GM21526 (cell line): ENCODE measurements around the gene SMIM14.
"Not testable (repeated sequence)": the region's sequence is repeated elsewhere in the genome, so short reads cannot be mapped to it uniquely, and the experiment has no call there.

Source experiments
- ATAC-seq: cut with Tn5 transposase; IDR thresholded peaks from one replicate; pipeline ENCODE4 v1.9.1; 2021; ENCODE audit warnings: moderate library complexity; ENCODE audit not compliant: unreplicated experiment, low FRiP score

SMIM14 gene

DNA sequence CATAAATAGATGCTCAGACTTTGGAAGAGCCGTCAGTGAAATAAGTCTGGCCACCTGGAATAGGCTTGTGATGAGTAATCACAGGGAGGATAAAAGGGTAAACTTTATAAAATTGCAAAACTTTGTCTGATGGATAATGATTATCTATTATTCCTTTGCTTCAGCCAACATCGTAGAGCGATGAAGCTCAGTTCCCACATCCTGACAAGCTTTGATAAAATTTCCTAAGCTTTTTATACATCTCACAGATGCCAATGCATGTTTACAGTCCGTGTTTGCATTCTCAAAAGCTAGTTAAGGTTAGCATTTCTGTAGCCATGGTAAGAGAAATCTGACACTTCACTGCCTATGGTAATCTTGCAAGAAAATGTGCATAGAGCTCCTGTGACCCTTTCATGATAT is 96.1 kb downstream of the SMIM14 start:
- no peak for ATAC-seq

DNA sequence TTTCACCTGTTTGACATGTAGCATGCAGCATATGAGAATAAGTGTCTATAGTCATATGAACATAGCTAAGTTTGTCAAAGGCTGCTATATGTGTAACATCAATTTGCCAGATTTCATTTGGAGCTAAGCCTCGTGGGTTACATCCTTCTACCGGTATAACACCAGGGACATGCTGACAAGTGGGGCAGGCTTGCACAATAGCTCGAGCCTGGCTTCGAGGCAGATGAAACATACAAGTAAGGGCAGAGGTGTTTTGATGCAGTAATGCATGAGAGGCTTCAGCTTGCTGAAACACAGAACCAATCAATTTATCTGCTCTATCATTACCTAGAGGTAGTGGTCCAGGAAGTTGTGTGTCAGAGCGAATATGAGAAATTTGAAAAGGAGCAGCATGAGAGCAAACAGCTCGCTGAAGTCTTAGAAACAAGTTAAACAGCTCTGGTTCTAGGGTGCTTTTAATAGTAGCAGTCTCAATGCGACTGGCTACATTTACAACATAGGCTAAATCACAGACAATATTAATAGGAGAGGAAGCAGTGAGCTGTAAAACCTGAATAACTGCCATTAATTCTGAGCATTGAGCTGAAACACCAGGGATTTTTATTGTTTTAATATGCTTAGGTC is 96.6 kb downstream of the SMIM14 start:
- no peak for ATAC-seq

DNA sequence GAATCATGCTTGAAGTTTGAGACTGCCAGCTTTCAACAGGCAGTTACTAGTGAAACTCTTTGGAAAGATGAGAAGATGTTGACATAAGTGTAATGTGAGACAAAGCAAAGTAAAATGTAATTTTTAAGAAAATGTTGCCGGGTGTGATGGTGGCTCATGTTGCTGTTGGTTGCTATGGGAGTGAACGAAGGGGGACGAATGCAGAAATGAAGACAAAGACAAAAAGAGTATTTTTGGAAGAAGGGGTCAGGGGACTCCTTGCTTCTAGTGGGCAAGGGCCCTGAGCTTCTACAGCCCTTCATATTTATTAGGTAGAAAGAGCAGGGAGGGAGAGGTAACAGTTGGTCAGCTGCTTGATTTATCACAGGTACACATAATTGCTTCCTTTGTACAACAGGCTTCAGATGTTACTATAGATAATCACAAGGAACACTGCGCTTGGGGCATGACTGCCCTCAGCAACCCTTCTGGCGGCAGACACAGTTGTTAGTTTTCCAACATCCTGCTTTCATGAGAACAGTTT is 99.5 kb downstream of the SMIM14 start:
- no peak for ATAC-seq

DNA sequence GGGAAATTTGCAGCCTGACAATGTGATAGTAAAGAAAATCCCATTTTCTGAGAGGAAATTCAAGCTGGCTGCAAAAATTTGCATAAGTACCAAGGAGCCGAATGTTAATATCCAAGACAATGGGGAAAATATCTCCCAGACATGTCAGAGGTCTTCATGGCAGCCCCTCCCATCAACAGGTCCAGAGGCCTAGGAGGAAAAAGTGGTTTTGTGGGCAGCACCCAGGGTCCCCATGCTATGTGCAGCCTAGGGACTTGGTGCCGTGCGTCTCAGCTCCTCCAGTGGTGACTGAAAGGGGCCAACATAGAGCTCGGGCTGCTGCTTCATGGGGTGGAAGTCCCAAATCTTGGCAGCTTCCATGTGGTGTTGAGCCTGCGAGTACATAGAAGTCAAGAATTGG is 105.1 kb downstream of the SMIM14 start:
- no peak for ATAC-seq

DNA sequence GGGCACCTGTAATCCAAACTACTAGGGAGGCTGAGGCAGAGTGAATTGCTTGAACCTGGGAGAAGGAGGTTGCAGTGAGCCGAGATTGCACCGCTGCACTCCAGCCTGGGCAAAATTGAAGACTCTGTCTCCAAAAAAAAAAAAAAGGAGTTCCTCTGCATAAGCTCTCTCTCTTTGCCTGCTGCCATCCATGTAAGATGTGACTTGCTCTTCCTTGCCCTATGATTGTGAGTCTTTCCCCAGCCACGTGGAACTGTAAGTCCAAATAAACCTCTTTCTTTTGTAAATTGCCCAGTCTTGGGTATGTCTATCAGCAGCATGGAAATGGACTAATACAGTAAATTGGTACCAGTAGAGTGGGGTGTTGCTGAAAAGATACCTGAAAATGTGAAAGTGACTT is 106.4 kb downstream of the SMIM14 start:
- not testable (repeated sequence) for ATAC-seq

DNA sequence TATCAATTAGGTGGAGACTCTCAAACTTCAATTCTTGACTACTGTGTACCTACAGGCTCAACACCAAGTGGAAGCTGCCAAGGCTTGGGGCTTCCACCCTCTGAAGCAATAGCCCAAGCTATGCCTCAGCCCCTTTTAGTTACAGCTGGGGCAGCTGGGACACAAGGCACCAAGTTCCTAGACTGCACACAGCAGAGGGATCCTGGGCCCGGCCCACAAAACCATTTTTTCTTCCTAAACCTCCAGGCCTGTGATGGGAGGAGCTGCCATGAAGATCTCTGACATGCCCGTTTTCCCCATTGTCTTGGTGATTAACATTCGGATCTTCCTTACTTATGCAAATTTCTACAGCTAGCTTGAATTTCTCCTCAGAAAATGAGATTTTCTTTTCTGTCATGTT is 108.0 kb downstream of the SMIM14 start:
- ATAC-seq: no peak

DNA sequence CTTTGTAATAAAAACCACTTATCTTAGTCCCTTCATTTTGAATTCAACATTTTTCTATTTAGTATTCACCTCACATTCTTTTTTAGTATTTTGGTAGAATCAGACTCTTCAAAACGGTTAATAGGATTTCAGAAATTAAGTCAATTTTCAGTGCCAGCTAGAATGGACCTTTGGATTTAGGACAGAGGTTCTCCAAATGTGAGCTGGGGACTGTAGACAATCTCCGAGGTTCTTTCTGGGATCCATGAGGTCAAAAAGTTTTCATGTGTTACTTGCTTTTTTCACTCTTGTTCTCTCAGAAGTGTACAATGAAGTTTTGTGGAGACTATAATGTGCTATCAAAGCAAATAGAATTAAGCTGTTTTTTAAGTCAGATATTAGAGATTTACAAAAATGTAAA is 109.1 kb downstream of the SMIM14 start:
- no peak for ATAC-seq

DNA sequence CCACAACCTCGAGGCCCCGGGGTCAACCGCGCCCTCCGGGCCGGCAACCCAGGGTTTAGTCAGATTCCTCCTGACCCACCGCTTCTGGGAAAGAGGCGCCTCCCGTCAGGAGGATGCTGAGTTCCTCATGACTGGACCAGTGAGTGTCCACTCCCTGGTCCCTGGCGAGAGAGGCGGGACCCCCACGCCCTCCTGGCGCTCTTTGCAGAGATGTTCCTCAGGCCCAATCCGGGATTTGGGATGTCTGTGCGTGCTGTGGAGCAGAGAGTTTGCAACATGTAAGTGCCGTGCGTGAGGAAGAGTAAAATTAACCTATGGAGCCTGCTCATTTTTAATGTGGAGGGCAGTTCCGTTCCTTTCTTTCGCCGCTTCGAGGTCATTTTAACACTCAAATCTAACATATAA is 110.6 kb downstream of the SMIM14 start:
- no peak for ATAC-seq

DNA sequence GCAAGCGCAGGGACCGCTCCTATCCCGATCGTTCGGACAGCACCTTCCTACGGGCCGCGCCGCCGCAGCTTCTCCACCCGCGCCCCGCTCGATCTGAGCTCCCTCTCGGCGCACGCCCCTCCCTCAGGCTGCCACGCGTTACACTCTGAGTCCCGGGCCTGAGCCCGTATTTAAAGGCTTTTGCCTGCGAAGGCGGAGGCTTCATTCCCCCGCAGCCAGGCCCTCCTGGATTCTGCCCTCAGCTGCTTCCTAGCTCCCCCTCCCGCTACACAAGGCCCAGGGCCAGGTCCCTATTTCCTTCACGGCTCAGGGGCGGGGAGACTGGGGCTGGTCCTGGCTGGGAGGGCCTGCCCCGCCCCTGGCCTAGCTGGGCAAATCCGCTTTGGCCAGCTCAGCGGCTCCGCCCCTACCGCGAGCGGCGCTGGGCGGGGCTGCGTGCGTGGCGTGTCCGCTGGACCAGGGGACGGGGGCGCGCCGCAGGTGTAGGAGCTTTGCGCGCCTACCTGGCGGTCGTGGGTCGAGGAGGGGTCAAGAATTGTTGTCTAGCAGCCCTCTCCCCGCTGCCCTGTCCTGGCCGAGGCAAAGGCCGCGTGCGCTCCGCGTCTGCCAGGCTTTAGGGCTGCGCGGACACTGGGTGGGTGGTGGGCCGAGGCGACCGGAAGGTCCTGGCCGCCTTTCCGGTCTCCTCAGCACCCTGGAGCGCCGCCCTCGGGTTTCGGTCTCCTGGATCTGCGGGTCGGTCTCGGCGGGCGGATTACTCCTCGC is 111.2 kb downstream of the SMIM14 start, which contains the start of gene UGDH:
Gene UGDH (minus strand): TSS at position 144 of the 765 bp plus-strand sequence. CDS start 5,927 bp downstream, outside the sequence.
- ATAC-seq: peak; percentile 95

DNA sequence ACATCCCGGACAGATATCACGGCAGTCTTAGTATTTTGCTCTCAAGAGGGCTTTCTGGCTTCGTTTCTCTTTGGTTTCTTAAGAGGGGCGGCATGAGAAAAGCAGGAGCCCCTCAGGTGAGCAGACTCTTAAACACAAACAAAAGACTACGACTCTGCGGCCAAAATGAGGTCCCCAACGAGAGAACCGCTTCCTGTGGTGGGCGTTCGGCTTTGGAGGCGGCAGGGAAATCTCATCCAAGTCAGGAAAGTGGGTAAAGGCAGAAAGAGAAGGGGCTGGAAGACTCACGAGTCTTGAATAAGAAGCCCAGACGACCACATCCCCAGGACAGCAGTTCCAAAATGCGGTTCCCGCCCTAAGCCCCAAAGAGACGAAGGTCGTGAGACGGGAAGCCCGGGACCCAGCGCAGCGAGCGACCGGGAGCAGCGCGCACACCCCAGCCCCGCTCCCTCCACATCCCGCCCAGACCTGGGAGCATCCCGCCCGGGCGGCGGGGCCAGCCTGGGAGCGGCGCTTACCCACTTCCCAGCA is 111.8 kb downstream of the SMIM14 start:
- peak; percentile 24 for ATAC-seq

DNA sequence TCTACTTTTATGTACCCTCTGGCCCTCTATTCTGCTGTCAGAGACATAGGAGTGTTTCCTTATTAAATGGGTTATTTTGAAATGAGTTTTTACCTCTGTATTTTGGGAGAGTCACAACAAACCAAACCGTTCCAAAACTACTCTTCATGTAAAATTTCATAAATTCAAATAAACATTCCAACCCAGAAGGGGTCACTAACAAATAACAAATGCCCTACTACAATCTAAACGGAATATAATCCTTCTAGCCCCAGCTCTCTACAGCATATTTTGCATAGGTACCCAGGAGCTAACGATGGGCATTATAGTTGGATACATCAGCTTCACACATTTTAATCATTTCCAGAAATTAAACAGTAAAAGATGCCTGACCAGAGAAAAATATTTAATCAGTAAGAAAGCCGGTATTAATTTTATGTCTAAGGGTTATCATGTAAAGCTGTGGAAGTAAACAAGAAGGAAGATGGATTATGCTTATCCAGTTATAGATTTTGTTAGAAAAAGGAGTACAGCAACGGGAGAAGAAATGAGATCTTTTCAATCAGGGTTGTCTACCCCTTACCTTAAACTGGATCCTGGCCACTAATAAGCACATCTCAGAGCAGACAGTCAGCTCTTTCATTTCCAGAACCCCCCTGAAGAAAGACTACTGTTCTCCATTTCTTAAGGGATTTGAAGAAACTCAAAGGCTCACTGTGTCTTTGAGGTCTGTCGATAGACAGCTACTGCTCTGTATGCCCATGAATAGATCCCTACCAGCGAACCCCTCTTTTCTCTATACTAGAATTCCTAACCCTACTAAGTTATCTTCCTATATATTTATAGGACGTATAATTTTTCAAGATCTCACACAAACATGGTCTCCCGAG is 112.6 kb downstream of the SMIM14 start:
- ATAC-seq: no peak

DNA sequence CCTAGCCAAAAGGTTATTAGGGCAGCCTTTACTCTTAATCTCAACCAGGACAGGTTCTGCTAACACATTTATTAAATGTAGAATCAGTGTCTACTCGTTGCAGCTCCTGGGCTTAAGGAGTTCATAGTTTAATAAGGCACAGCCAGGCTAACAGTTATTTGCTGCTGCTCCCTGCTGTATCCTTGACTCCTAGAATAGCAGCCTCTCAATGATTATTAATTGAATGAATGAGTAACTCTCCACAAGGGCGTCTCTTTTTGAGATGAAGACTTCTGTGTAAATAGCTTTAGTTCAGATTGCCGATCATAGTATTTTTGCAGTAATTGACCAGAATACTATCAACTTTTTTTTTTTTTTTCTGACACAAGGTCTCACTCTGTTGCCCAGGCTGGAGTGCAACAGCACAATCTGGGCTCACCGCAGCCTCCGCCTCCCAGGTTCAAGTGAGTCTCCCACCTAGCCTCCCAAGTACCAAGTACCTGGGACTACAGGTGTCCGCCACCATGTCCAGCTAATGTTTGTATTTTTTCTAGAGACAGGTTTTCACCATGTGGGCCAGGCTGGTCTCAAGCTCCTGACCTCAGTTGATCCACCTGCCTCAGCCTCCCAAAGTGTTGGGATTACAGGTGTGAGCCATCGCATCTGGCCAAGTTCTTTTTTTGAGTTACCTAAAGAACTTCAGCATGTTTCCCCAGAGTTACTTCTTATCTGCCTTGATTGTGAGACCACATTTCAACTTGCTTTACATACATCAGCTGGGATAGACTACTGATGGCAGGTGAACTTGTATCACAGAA is 114.3 kb downstream of the SMIM14 start:
- ATAC-seq: no peak

DNA sequence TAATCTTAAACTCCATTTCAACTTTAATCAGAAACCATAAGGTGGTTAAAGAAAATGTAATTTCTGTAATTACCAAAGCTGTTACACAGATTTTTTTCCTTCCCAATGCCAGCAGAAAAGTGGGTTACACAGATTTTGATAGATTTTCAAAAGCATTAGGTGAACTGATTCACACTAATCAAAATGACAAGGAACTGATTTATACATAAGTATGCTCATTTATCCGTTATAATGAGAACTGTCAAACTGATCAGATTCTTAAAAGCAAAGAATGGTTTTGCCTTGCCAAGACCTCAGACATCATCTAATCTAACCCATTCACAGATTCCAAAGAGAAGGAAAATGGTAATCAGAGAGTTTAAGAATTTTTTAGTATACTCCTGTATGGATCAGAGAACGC is 116.6 kb downstream of the SMIM14 start:
- no peak for ATAC-seq

DNA sequence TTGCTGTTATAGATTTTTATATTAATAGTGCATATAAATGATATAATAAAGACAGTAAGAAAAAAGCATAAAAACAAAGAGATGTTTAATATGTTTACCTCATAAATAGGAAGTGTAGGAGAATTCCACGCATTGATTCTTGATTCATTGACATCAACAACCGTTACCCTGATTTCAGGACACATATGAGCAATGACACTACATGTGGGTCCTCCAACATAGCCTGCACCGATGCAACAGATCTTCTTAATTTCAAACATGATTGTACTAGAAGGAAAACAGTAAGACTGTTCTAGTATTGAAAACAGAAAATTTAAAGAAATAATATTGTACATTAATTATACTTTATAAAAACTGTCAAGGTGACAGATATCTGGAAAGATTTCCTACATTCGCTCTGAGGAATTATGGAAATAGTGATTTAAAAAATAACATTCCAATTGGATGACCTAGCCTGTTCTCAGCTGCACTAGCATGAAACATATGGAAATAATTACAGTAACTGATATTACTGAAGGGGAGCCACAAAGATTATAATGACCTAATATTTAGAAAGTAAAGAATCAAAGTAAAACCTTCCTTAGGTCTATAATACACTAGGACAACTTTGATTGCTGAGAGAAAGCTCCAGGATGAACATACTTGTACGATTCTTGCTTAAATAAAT is 117.3 kb downstream of the SMIM14 start:
- no peak for ATAC-seq

DNA sequence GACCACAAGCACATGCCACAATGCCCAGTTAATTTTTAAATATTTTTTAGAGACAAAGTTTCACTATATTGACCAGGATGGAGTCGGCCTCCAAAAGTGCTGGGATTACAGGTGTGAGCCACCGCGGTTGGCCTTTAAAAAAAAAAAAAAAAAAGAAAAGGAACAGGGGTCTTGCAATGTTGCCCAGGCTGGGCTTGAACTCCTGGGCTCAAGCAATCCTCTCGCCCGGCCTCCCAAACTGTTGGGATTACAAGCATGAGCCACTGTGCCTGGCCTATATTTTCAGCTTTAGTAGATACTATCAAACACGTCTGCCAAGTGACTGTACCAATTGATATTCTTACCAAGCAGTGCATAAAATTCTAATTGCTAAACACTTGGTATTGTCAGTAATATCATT is 120.2 kb downstream of the SMIM14 start:
- ATAC-seq: no peak

DNA sequence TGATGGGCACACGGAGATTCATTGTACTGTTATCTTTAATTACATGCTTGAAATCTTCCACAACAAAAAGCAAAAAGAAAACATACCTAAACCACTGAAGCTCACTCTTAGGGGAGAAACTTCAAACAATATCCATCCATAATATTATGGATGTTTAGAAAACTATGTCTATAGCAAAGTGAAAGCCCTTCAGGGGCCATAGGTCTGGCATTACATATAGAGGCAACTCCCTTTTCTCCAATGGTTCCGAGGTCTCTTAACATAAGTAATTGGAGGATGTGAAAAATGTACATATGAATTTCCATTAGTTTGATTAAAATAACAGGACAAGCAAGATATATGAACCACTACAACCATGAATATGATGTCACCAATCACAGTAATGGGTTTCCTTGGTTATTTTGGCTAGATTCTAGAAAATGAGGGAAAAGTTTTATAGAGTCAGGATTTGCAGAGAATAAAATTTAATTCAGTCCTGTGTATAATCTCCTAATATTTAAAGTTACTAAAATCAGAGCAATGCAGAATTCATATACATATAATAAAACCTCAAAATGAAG is 122.2 kb downstream of the SMIM14 start:
- ATAC-seq: no peak

DNA sequence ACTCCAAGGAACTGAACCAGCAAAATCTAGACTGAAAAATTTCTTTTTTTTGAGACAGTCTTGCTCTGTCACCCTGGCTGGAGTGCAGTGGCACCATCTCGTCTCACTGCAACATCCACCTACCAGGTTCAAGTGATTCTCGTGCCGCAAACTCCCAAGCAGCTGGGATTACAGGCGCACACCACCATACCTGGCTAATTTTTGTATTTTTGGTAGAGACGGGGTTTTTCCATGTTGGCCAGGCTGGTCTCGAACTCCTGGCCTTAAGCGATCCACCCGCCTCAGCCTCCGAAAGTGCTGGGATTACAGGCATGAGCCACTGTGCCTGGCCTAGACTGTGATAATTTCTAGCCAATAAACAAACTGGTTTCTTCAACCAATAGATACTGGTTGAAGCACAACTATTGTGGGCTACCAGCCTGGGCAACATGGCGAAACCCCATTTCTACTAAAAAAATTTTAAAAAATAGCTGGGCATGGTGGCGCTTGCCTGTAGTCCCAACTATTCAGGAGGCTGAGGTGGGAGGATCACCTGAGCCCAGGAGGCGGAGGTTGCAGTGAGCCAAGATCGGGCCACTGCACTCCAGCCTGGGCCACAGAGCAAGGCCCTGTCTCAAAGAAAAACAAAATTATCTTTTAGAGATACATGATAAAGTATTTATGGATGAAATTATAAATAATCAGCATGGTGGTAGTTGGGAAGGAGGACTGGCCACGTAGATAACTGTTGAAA is 122.8 kb downstream of the SMIM14 start:
- ATAC-seq: not testable (repeated sequence)

DNA sequence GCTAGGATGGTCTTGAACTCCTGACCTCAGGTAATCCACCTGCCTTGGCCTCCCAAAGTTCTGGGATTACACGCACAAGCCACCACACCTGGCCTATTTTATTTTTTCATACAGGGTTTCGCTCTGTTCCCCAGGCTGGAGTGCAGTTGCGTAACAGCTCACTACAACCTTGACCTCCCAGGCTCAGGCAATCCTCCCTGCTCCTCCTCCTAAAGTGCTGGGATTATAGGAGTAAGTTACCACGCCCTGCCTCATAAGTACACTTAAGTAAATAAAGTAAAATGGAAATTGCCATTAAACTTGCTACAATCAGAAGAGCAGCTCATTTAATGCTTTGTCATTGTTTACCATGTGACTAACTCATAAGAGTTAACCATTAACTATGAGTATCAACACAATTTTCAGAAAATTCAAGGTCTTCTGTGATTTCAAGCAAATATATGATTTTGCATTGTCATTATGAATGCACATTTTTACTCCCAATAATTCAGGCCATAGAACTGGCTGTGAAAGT is 123.7 kb downstream of the SMIM14 start:
- no peak for ATAC-seq
